H1 (cell line): ENCODE measurements around the gene CD58. TPM values are rescaled to one million over a fixed set of nuclear protein-coding genes. Genes with fewer than 3 reads are reported as not detected.

Source experiments
- CTCF ChIA-PET: fragments of 300-600 bp; sonication (Branson Sonifier 250); formaldehyde crosslinking; loops from one replicate; lab custom pipeline; 2021; ENCODE audit not compliant: partially characterized antibody; lab: Charles Lee
- POLR2A ChIA-PET: fragments of 300-600 bp; sonication (Branson Sonifier 250); formaldehyde crosslinking; loops from one replicate; lab custom pipeline; 2021; ENCODE audit warnings: inconsistent platforms; ENCODE audit not compliant: partially characterized antibody; lab: Charles Lee
- DNase-seq, 2 experiments: peaks; one replicate each; pipeline versions ENCODE4 v3.0.0 to v3.0.0-alpha.2; 2010 to 2022; ENCODE audit warnings: low spot score in 2 of 2, low read depth in 1 of 2, mixed read lengths in 1 of 2
- FAIRE-seq: peaks from 2 replicates; lab custom pipeline; 2011; peaks lifted over from hg19 to GRCh38; lab: Jason Lieb, UNC
- H2AFZ ChIP-seq: 2 replicates; pipeline ENCODE4 v1.8.1; 2012; ENCODE audit warnings: low read length, inconsistent platforms
- H2AK5ac ChIP-seq: 2 replicates; pipeline ENCODE4 v1.6.1; 2013; ENCODE audit warnings: low read depth, low read length
- H2BK120ac ChIP-seq: replicated peaks from 2 replicates; pipeline ENCODE3; 2013; ENCODE audit warnings: low read depth, low read length, inconsistent platforms
- H2BK12ac ChIP-seq: 2 replicates; pipeline ENCODE4 v1.6.1; 2013; ENCODE audit warnings: low read depth, low read length
- H2BK15ac ChIP-seq: 2 replicates; pipeline ENCODE4 v1.6.1; 2013; ENCODE audit warnings: low read length
- H2BK20ac ChIP-seq: 2 replicates; pipeline ENCODE4 v1.6.1; 2013; ENCODE audit warnings: low read length
- H2BK5ac ChIP-seq: 2 replicates; pipeline ENCODE4 v1.6.1; 2013; ENCODE audit warnings: low read depth, low read length
- H3K14ac ChIP-seq: 2 replicates; pipeline ENCODE4 v1.6.1; 2013; ENCODE audit warnings: inconsistent platforms; ENCODE audit not compliant: insufficient read length
- H3K18ac ChIP-seq: 2 replicates; pipeline ENCODE4 v1.6.1; 2013; ENCODE audit warnings: low read length; ENCODE audit errors: extremely low read depth
- H3K23ac ChIP-seq: 2 replicates; pipeline ENCODE4 v1.6.1; 2013; ENCODE audit warnings: inconsistent platforms; ENCODE audit not compliant: insufficient read length
- H3K23me2 ChIP-seq: 2 replicates; pipeline ENCODE4 v1.6.1; 2013; ENCODE audit warnings: low read depth, low read length
- H3K27ac ChIP-seq: 2 replicates; pipeline ENCODE4 v1.6.1; 2011; ENCODE audit warnings: low read depth, low read length, inconsistent platforms
- H3K27me3 ChIP-seq, 4 experiments: replicated peaks in 1 of 4; 1 replicate in 1 of 4; 2 replicates in 3 of 4; pipeline versions ENCODE4 v1.6.1 to v1.8.1; 2011 to 2013; ENCODE audit warnings: low read length in 3 of 4, mild to moderate bottlenecking in 3 of 4, inconsistent platforms in 2 of 4, mixed read lengths in 2 of 4, moderate library complexity in 1 of 4; ENCODE audit not compliant: control insufficient read depth in 3 of 4, insufficient read depth in 3 of 4; ENCODE audit errors: extremely low read depth in 1 of 4
- H3K36me3 ChIP-seq, 4 experiments: 2 replicates each; pipeline versions ENCODE4 v1.6.1 to v1.8.1; 2011 to 2013; ENCODE audit warnings: mild to moderate bottlenecking in 4 of 4, low read length in 3 of 4, moderate library complexity in 2 of 4, control low read depth in 1 of 4, inconsistent platforms in 1 of 4; ENCODE audit not compliant: insufficient read depth in 4 of 4, control insufficient read depth in 2 of 4
- H3K4ac ChIP-seq: replicated peaks from 2 replicates; pipeline ENCODE3; 2013; ENCODE audit warnings: low read length, low read depth, mixed read lengths, inconsistent platforms; ENCODE audit not compliant: insufficient read length
- H3K4me1 ChIP-seq, 4 experiments: replicated peaks in 1 of 4; 1 replicate in 1 of 4; 2 replicates in 3 of 4; pipeline versions ENCODE4 v1.6.1 to v1.8.1; 2011 to 2013; ENCODE audit warnings: low read length in 3 of 4, inconsistent platforms in 2 of 4, mixed read lengths in 1 of 4; ENCODE audit not compliant: insufficient read depth in 4 of 4, control insufficient read depth in 3 of 4
- H3K4me2 ChIP-seq, 2 experiments: 2 replicates each; pipeline versions ENCODE4 v1.6.1 to v1.8.1; 2011 to 2013; ENCODE audit warnings: low read depth in 2 of 2, low read length in 2 of 2, control low read depth in 1 of 2, inconsistent platforms in 1 of 2, mild to moderate bottlenecking in 1 of 2; ENCODE audit not compliant: insufficient read depth in 1 of 2
- H3K4me3 ChIP-seq, 4 experiments: fragments of 200-600, 300-600 bp in 1 of 4; sonication (generic), shearing (Covaris generic), sonication (Bioruptor Twin) in 1 of 4; 2 replicates each; pipeline versions ENCODE4 v1.5.1 to v1.8.1; 2011 to 2016; ENCODE audit warnings: low read length in 4 of 4, low read depth in 3 of 4, control low read depth in 2 of 4, inconsistent platforms in 2 of 4, mild to moderate bottlenecking in 2 of 4, mixed read lengths in 1 of 4, moderate library complexity in 1 of 4; ENCODE audit not compliant: insufficient read depth in 2 of 4; ENCODE audit errors: extremely low read depth in 1 of 4
- H3K56ac ChIP-seq: replicated peaks from 2 replicates; pipeline ENCODE3; 2013; ENCODE audit warnings: low read depth, mild to moderate bottlenecking, mixed read lengths, low read length, inconsistent platforms; ENCODE audit not compliant: insufficient read length
- H3K79me1 ChIP-seq: 2 replicates; pipeline ENCODE4 v1.6.1; 2013; ENCODE audit warnings: low read depth, low read length, control low read depth
- H3K79me2 ChIP-seq, 2 experiments: 2 replicates each; pipeline versions ENCODE4 v1.6.1 to v1.8.1; 2012 to 2013; ENCODE audit warnings: low read length in 2 of 2, mild to moderate bottlenecking in 2 of 2, inconsistent platforms in 1 of 2; ENCODE audit not compliant: insufficient read depth in 2 of 2, control insufficient read depth in 1 of 2
- H3K9ac ChIP-seq, 4 experiments: replicated peaks in 1 of 4; 1 replicate in 1 of 4; 2 replicates in 3 of 4; pipeline versions ENCODE4 v1.6.1 to v1.8.1; 2011 to 2013; ENCODE audit warnings: low read depth in 3 of 4, low read length in 3 of 4, control low read depth in 2 of 4, mild to moderate bottlenecking in 2 of 4, moderate library complexity in 2 of 4, inconsistent platforms in 1 of 4; ENCODE audit errors: extremely low read depth in 1 of 4
- H3K9me3 ChIP-seq, 2 experiments: 2 replicates each; pipeline versions ENCODE4 v1.6.1 to v1.8.1; 2012 to 2013; ENCODE audit warnings: mild to moderate bottlenecking in 2 of 2, moderate library complexity in 2 of 2, control low read depth in 1 of 2, inconsistent platforms in 1 of 2, low read depth in 1 of 2, low read length in 1 of 2, mixed read lengths in 1 of 2; ENCODE audit not compliant: insufficient read depth in 2 of 2
- H4K20me1 ChIP-seq, 2 experiments: replicated peaks in 1 of 2; 2 replicates each; pipeline versions ENCODE3 to v1.8.1; 2011 to 2013; ENCODE audit warnings: inconsistent platforms in 2 of 2, low read length in 2 of 2, mild to moderate bottlenecking in 1 of 2; ENCODE audit not compliant: insufficient read depth in 2 of 2, control insufficient read depth in 1 of 2
- H4K5ac ChIP-seq: 2 replicates; pipeline ENCODE4 v1.6.1; 2013; ENCODE audit warnings: low read length, low read depth, mixed read lengths, inconsistent platforms; ENCODE audit not compliant: insufficient read length
- H4K8ac ChIP-seq: 2 replicates; pipeline ENCODE4 v1.8.0; 2013; ENCODE audit warnings: mild to moderate bottlenecking, moderate library complexity, low read length, inconsistent platforms; ENCODE audit not compliant: insufficient read depth; ENCODE audit errors: extremely low read depth
- H4K91ac ChIP-seq: replicated peaks from 2 replicates; pipeline ENCODE3; 2013; ENCODE audit warnings: low read length, mixed read lengths, inconsistent platforms; ENCODE audit not compliant: insufficient read length
- EP300 ChIP-seq, 2 experiments: IDR thresholded peaks; 1 replicate in 1 of 2; 2 replicates in 1 of 2; pipeline ENCODE4 v1.6.1; 2011 to 2012; ENCODE audit warnings: low read depth in 2 of 2, low read length in 2 of 2, mild to moderate bottlenecking in 2 of 2, borderline replicate concordance in 1 of 2, inconsistent platforms in 1 of 2, moderate library complexity in 1 of 2
- GABPA ChIP-seq: IDR thresholded peaks from 2 replicates; pipeline ENCODE4 v1.6.1; 2011; ENCODE audit warnings: mild to moderate bottlenecking, low read length, moderate library complexity, borderline replicate concordance; ENCODE audit not compliant: insufficient read depth
- RFX5 ChIP-seq: IDR thresholded peaks from 2 replicates; pipeline ENCODE4 v1.6.1; 2011; ENCODE audit warnings: low read depth, low read length, improper control_type of control experiment, borderline replicate concordance
- WGBS, 2 experiments: shearing (Covaris generic) in 1 of 2; methylation state at CpG; one replicate each; pipeline versions ENCODE4 v1.1.6 to v1.1.7; 2013 to 2015; ENCODE audit warnings: low lambda C conversion rate in 2 of 2, mixed read lengths in 2 of 2, inconsistent platforms in 1 of 2, low coverage in 1 of 2, missing lambda C conversion rate in 1 of 2; ENCODE audit not compliant: insufficient replicate concordance in 2 of 2, insufficient coverage in 1 of 2, insufficient read length in 1 of 2; ENCODE audit errors: extremely low coverage in 1 of 2, missing lambda C conversion rate in 1 of 2; 5-methylcytosine and 5-hydroxymethylcytosine counted together
- polyA plus RNA-seq, 7 experiments: library from polyadenylated mRNA; depleted of rRNA in 3 of 7; stranded (reverse) in 5 of 7; unstranded in 2 of 7; fragments of >200 nt in 5 of 7; fragments of 200-250 nt in 2 of 7; gene quantifications; 1 replicate in 5 of 7; 2 replicates in 1 of 7; 4 replicates in 1 of 7; pipeline versions ENCODE4 v1.2.1 to v1.2.3, GENCODE V29; 2011 to 2013; ENCODE audit warnings: missing spikeins in 2 of 7, mixed read lengths in 2 of 7
- total RNA-seq: library from RNA; stranded (reverse); fragmentation: NEBNext Ultra II Directional; extraction: Animal tissue kit (Norgen Biotek cat#: 25700); gene quantifications from 2 replicates; pipeline ENCODE4 v1.2.1, GENCODE V29; 2021
- TF ChIP-seq, protein P1 (sequence below), 3 experiments: IDR thresholded peaks; 1 replicate in 2 of 3; 2 replicates in 1 of 3; pipeline versions ENCODE4 v1.5.1 to v1.6.1; 2011; ENCODE audit warnings: low read length in 3 of 3, mild to moderate bottlenecking in 3 of 3, inconsistent platforms in 2 of 3, low read depth in 1 of 3, moderate library complexity in 1 of 3; ENCODE audit not compliant: insufficient read depth in 1 of 3; ENCODE audit errors: control extremely low read depth in 1 of 3
- TF ChIP-seq, protein P2 (sequence below): IDR thresholded peaks from 2 replicates; pipeline ENCODE4 v1.6.1; 2012; ENCODE audit warnings: inconsistent platforms

The CD58 gene
- total and polyA plus RNA-seq, 2 of the 8 experiments (the other 6 are each of a cell fraction or from before 2014, with no cell fraction given): 5.3 to 5.5 TPM

- H3K79me2 ChIP-seq: no peaks in the 10 kb centered on the region
- H3K27me3 ChIP-seq: no peaks in the 10 kb centered on the region
- ChIA-PET POLR2A (no interaction called here), CTCF (interaction anchor here (0.6 to 2.1 kb wide), 3 partner anchors 21 to 59 kb away, joined by 3 to 5 read pairs (median 3); no protein-coding TSS in a partner anchor)
- H4K5ac ChIP-seq: no peak overlapping the region
- H4K91ac ChIP-seq: no peak overlapping the region
- H2BK5ac ChIP-seq: no peak overlapping the region
- peaks cover 0 to 1% of the 10 kb centered on the region in 2 experiments for H4K20me1 ChIP-seq
- no peak overlapping the region for H3K23ac ChIP-seq
- no peak overlapping the region for H3K56ac ChIP-seq
- H4K8ac ChIP-seq: no peak overlapping the region
- H3K9ac ChIP-seq: no peak overlapping the region
- no peak overlapping the region for H2BK20ac ChIP-seq
- TF ChIP-seq RFX5 (no peak), GABPA (no peak), EP300 (IDR thresholded peaks at IDR 0.05; ENCODE audit: borderline replicate concordance in 1 of 2, low read depth in 2 of 2, low read length in 2 of 2) (no peak)
- TF ChIP-seq, protein P1, sequence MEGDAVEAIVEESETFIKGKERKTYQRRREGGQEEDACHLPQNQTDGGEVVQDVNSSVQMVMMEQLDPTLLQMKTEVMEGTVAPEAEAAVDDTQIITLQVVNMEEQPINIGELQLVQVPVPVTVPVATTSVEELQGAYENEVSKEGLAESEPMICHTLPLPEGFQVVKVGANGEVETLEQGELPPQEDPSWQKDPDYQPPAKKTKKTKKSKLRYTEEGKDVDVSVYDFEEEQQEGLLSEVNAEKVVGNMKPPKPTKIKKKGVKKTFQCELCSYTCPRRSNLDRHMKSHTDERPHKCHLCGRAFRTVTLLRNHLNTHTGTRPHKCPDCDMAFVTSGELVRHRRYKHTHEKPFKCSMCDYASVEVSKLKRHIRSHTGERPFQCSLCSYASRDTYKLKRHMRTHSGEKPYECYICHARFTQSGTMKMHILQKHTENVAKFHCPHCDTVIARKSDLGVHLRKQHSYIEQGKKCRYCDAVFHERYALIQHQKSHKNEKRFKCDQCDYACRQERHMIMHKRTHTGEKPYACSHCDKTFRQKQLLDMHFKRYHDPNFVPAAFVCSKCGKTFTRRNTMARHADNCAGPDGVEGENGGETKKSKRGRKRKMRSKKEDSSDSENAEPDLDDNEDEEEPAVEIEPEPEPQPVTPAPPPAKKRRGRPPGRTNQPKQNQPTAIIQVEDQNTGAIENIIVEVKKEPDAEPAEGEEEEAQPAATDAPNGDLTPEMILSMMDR (IDR thresholded peaks at IDR 0.05; ENCODE audit: control extremely low read depth in 1 of 3, insufficient read depth in 1 of 3, low read depth in 1 of 3, low read length in 3 of 3): no peak
- TF ChIP-seq, protein P2, sequence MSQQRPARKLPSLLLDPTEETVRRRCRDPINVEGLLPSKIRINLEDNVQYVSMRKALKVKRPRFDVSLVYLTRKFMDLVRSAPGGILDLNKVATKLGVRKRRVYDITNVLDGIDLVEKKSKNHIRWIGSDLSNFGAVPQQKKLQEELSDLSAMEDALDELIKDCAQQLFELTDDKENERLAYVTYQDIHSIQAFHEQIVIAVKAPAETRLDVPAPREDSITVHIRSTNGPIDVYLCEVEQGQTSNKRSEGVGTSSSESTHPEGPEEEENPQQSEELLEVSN: no peak
- H3K79me1 ChIP-seq: no peaks in the 10 kb centered on the region
- 76% methylated on average over 1 of the region's 1 CpG; no CpG with 5 or more reads in 1 of the 2 experiments for WGBS, 2 experiments
- H3K23me2 ChIP-seq: no peaks in the 10 kb centered on the region
- H2BK12ac ChIP-seq: no peak overlapping the region
- no peak overlapping the region for H3K4me3 ChIP-seq
- no peak overlapping the region for H2AK5ac ChIP-seq
- H2AFZ ChIP-seq: no peak overlapping the region
- no peak overlapping the region for H2BK15ac ChIP-seq
- no peak overlapping the region for H3K4me2 ChIP-seq
- H3K36me3 ChIP-seq: peaks cover 0 to 4% (median 0%) of the 10 kb centered on the region in 4 experiments; a peak in 1 of 8 replicates
- H3K18ac ChIP-seq: no peak overlapping the region
- no peak overlapping the region for H2BK120ac ChIP-seq
- H3K9me3 ChIP-seq: no peaks in the 10 kb centered on the region; a peak in 1 of 4 replicates
- DNase-seq (no peak), FAIRE-seq (no peak)
- no peak overlapping the region for H3K4ac ChIP-seq
- H3K27ac ChIP-seq: no peak overlapping the region
- H3K14ac ChIP-seq: no peak overlapping the region
- H3K4me1 ChIP-seq: no peaks in the 10 kb centered on the region
Measured at GRCh38 chr1:116538544-116538943, 32.3 kb downstream of the CD58 start.
